Endothelial cell of umbilical vein (primary cell): ENCODE results near the gene FOXN1. TPM values are rescaled to one million over a fixed set of nuclear protein-coding genes. Genes with fewer than 3 reads are reported as not detected.

Source experiments
- BruUV-seq: library from RNA; stranded (reverse); fragments of 400-500 nt; replicated peaks from 2 replicates; lab custom pipeline; 2021; lab: Mats Ljungman, UMichigan
- CTCF ChIA-PET: fragments of 300-600, 350-600 bp; sonication (Branson Sonifier 250); formaldehyde crosslinking; loops from one replicate; lab custom pipeline; 2021; ENCODE audit warnings: antibody characterized with exemption, inconsistent platforms; lab: Charles Lee
- POLR2A ChIA-PET: fragments of 300-600, 350-600 bp; sonication (Branson Sonifier 250); formaldehyde crosslinking; loops from one replicate; lab custom pipeline; 2021; ENCODE audit warnings: antibody characterized with exemption, inconsistent platforms; lab: Charles Lee
- DNase-seq: peaks from one replicate; pipeline ENCODE4 v3.0.0-alpha.2; 2011; ENCODE audit warnings: low read depth, low spot score
- FAIRE-seq: peaks from 2 replicates; lab custom pipeline; 2011; peaks lifted over from hg19 to GRCh38; lab: Jason Lieb, UNC
- H2AFZ ChIP-seq: 2 replicates; pipeline ENCODE4 v1.6.0; 2012; ENCODE audit warnings: low read depth, low read length, control low read depth, inconsistent platforms
- H3K27ac ChIP-seq: 2 replicates; pipeline ENCODE4 v1.5.1; 2011; ENCODE audit warnings: low read depth, mild to moderate bottlenecking, control low read depth, low read length, moderate library complexity; ENCODE audit not compliant: insufficient read depth
- H3K27me3 ChIP-seq, 2 experiments: 2 replicates each; pipeline versions ENCODE4 v1.6.0 to v1.6.1; 2011; ENCODE audit warnings: low read length in 2 of 2, mixed read lengths in 1 of 2; ENCODE audit not compliant: control insufficient read depth in 2 of 2, insufficient read depth in 2 of 2
- H3K36me3 ChIP-seq, 2 experiments: 2 replicates in 1 of 2; 3 replicates in 1 of 2; pipeline ENCODE4 v1.5.1; 2011; ENCODE audit warnings: low read length in 2 of 2, mild to moderate bottlenecking in 1 of 2, moderate library complexity in 1 of 2; ENCODE audit not compliant: control insufficient read depth in 2 of 2, insufficient read depth in 2 of 2; ENCODE audit errors: extremely low read depth in 1 of 2
- H3K4me1 ChIP-seq: 3 replicates; pipeline ENCODE4 v1.5.1; 2011; ENCODE audit warnings: mild to moderate bottlenecking, low read length; ENCODE audit not compliant: control insufficient read depth, insufficient read depth; ENCODE audit errors: extremely low read depth
- H3K4me2 ChIP-seq: 2 replicates; pipeline ENCODE4 v1.6.1; 2011; ENCODE audit warnings: low read length, control low read depth, mixed read lengths; ENCODE audit not compliant: insufficient read depth
- H3K4me3 ChIP-seq, 3 experiments: fragments of 200-600 bp in 1 of 3; sonication (generic), shearing (Covaris generic) in 1 of 3; replicated peaks in 1 of 3; 2 replicates each; pipeline ENCODE4 v1.5.1; 2011 to 2016; ENCODE audit warnings: control low read depth in 3 of 3, low read length in 3 of 3, mild to moderate bottlenecking in 2 of 3, inconsistent platforms in 1 of 3, low read depth in 1 of 3, moderate library complexity in 1 of 3; ENCODE audit not compliant: insufficient read depth in 1 of 3
- H3K79me2 ChIP-seq: 2 replicates; pipeline ENCODE4 v1.6.0; 2012; ENCODE audit warnings: low read length, inconsistent platforms; ENCODE audit not compliant: control insufficient read depth, insufficient read depth
- H3K9ac ChIP-seq: replicated peaks from 2 replicates; pipeline ENCODE3; 2011; ENCODE audit warnings: low read length, control low read depth; ENCODE audit not compliant: insufficient read depth; ENCODE audit errors: extremely low read depth
- H3K9me1 ChIP-seq: replicated peaks from 3 replicates; pipeline ENCODE4 v1.6.0; 2011; ENCODE audit warnings: mild to moderate bottlenecking, low read length; ENCODE audit not compliant: control insufficient read depth, insufficient read depth; ENCODE audit errors: extremely low read depth
- H3K9me3 ChIP-seq: replicated peaks from 2 replicates; pipeline ENCODE4 v1.5.1; 2012; ENCODE audit warnings: low read length, inconsistent platforms; ENCODE audit not compliant: control insufficient read depth, insufficient read depth
- H4K20me1 ChIP-seq: replicated peaks from 2 replicates; pipeline ENCODE3; 2011; ENCODE audit warnings: mild to moderate bottlenecking, low read length; ENCODE audit not compliant: control insufficient read depth, insufficient read depth; ENCODE audit errors: extremely low read depth
- CTCF ChIP-seq, 2 donors: IDR thresholded peaks; 1 replicate in 1 of 2; 2 replicates in 1 of 2; pipeline ENCODE4 v1.5.1; 2011; ENCODE audit warnings: low read length in 2 of 2, mild to moderate bottlenecking in 2 of 2, moderate library complexity in 2 of 2, control low read depth in 1 of 2, inconsistent platforms in 1 of 2, low read depth in 1 of 2; ENCODE audit not compliant: insufficient read depth in 1 of 2; ENCODE audit errors: extremely low read depth in 1 of 2
- GATA2 ChIP-seq: IDR thresholded peaks from 2 replicates; pipeline ENCODE4 v1.7.0; 2011; ENCODE audit warnings: low read depth, mild to moderate bottlenecking, moderate library complexity, mixed read lengths, low read length; ENCODE audit not compliant: insufficient read length, insufficient read depth
- JUN ChIP-seq: IDR thresholded peaks from 2 replicates; pipeline ENCODE4 v1.6.1; 2011; ENCODE audit warnings: borderline replicate concordance, low read depth; ENCODE audit not compliant: insufficient read length, insufficient read depth
- POLR2A ChIP-seq: IDR thresholded peaks from 2 replicates; pipeline ENCODE4 v1.6.1; 2012; ENCODE audit warnings: low read depth, mild to moderate bottlenecking, control low read depth, low read length
- dilution Hi-C: fragments of 300-500 bp; cut with MboI; formaldehyde crosslinking; loops from one replicate; pipeline ENCODE4 v1.15.0; 2019; ENCODE audit warnings: low sequenced_read_pairs; ENCODE audit not compliant: extremely low pct_ligation_motif_present
- intact Hi-C: fragments of 100-400 bp; cut with micrococcal nuclease; formaldehyde crosslinking; loops from one replicate; pipeline ENCODE4 v1.10.0; 2022
- polyA plus RNA-seq, 4 experiments: library from polyadenylated mRNA; depleted of rRNA in 3 of 4; stranded (reverse) in 3 of 4; unstranded in 1 of 4; fragments of >200 nt; gene quantifications; 2 replicates each; pipeline versions ENCODE4 v1.2.1 to v1.2.3, GENCODE V29; 2011 to 2012; ENCODE audit warnings: missing spikeins in 1 of 4
- total RNA-seq: library from RNA; stranded (reverse); gene quantifications from 2 replicates; pipeline ENCODE4 v1.2.3, GENCODE V29; 2021

The FOXN1 gene
- total and polyA plus RNA-seq, 2 donors (not counting 3 experiments of a cell fraction or from before 2014, with no cell fraction given): not detected

- no peaks in the 10 kb centered on the region for H3K79me2 ChIP-seq
- DNase-seq: no peak
- no peaks in the 10 kb centered on the region for H3K9me1 ChIP-seq
- H3K4me1 ChIP-seq: no peaks in the 10 kb centered on the region
- intact Hi-C loops: no loop called here
- no peak overlapping the region for H3K9ac ChIP-seq
- no peaks in the 10 kb centered on the region for H3K36me3 ChIP-seq
- ChIA-PET POLR2A (no interaction called here), CTCF (no interaction called here)
- no peak for FAIRE-seq
- dilution Hi-C loops: no loop called here
- H3K27me3 ChIP-seq: peaks cover 0 to 16% of the 10 kb centered on the region in 2 experiments
- BruUV-seq: no TSS peak
- H3K27ac ChIP-seq: no peak overlapping the region
- no peak overlapping the region for H3K4me3 ChIP-seq
- H2AFZ ChIP-seq: no peak overlapping the region
- no peaks in the 10 kb centered on the region for H3K9me3 ChIP-seq
- TF ChIP-seq GATA2 (no peak), JUN (no peak), CTCF (IDR thresholded peaks at IDR 0.05; ENCODE audit: extremely low read depth in 1 of 2, insufficient read depth in 1 of 2, low read depth in 1 of 2, low read length in 2 of 2) (no peak), POLR2A (no peak)
- H4K20me1 ChIP-seq: no peaks in the 10 kb centered on the region
- no peak overlapping the region for H3K4me2 ChIP-seq
Observed at GRCh38 chr17:28487881-28488532, 18.1 kb upstream of the FOXN1 start.
